Articular chondrocyte of knee joint (primary cell): ENCODE measurements around the gene DENND1A. TPM values are rescaled to one million over a fixed set of nuclear protein-coding genes. Genes with fewer than 3 reads are reported as not detected.

Experiments
- small RNA-seq: library from RNA; depleted of rRNA; stranded (forward); fragments of <200 nt; gene quantifications from one replicate; pipeline ENCODE3, GENCODE V24; 2012
- total RNA-seq: library from RNA; depleted of rRNA; stranded (reverse); fragments of >200 nt; gene quantifications from 2 replicates; pipeline ENCODE4 v1.2.3, GENCODE V29; 2012

DENND1A gene
- total RNA-seq = 22.5 and 22.6 TPM in 2 replicates

DNA sequence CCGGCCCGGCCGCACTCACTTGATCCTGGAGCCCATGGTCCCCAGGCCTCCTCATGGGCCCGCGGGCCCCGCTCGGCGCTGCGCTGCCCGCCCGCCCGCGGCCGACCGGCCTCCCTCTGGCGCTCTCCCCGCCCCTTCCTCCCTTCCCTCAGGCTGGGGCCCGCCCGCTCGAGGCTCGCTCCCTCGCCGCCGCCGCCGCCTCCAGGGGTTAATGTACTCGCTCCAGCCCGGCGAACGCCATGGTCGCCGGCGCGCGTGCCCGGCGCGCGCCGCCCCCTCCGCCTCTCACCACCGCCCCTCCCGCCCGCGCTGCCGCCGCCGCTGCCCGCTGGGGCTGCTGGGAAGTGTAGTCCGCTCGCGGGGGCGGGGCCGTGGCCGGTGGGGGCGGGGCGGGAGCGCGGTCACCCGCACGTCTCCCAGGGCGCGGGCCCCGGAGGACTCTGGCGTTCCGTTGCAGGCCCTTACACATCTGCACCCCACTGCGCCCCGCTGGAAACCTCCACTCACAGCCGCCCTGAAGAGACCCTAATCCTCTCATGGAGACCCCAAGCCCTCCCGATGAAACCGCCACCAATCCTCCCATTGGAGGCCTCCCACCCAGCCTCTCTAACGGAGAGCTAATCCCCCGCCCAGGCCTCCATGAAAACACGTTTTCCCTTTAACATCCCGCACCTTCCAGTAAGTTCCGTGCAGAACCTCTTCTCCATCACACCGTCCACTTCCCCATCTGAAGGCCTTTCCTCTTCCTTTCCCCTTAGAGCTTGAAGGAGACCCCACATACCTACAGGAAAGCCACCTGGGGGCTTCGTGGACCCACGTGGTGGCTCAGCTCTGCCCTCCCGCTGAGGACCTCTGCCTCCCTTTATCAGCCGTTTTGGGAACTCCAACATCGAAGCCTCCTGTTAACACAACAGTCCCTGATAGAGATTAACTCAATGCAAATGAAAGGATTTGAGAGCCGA is at the start of gene DENND1A:
Gene DENND1A, minus strand, starts transcription at position 257 of the 962 bp plus-strand sequence. Its CDS starts 221 bp downstream, at position 36.

GRCh38 chr9:123355761-123356431 is 574.0 kb downstream of the DENND1A start, which contains the start of gene CRB2:
TSS of gene CRB2 (plus strand) at chr9:123356197. CDS start at chr9:123356261, 64 bp downstream.

Small RNA genes lying within 50 kb of the gene (small RNA-seq; reads per million reads assigned to genes)
- gene MIR601 (not detected), gene MIR7150 (not detected)

Other genes starting within 250 kb of the DENND1A start
- 0.39 and 1.2 TPM in 2 replicates for gene LHX2, start 81.6 kb upstream of the DENND1A start, total RNA-seq